ENCODE results near the gene OLFM1. TPM values are rescaled to one million over a fixed set of nuclear protein-coding genes. Genes with fewer than 3 reads are reported as not detected.

Gene OLFM1
- total and polyA plus RNA-seq, 5 experiments from 2014 or later: not detected

- DNase-seq (peak in 1 of 10 donors; percentile 63), ATAC-seq (no peak)
- Mint-ChIP-seq H3K36me3 (no peaks in the 10 kb centered on the region), H3K27me3 (peaks cover 16 to 68% (median 44%) of the 10 kb centered on the region in 5 donors), H3K4me3 (peak overlapping the region in 1 of 10 donors; percentile 47), H3K9me3 (peaks cover 0 to 3% (median 0%) of the 10 kb centered on the region in 9 donors), H3K4me1 (peaks cover 0 to 5% (median 3%) of the 10 kb centered on the region in 4 donors), H3K27ac (no peak overlapping the region)
- POLR2A ChIA-PET: no interaction called here
Observed at GRCh38 chr9:135074354-135075233, 12.9 kb upstream of the OLFM1 start.

- DNase-seq: peak in 1 of 10 donors; percentile 45
- Mint-ChIP-seq H3K9me3 (no peaks in the 10 kb centered on the region), H3K4me3 (peak overlapping the region in 1 of 10 donors; percentile 47), H3K36me3 (no peaks in the 10 kb centered on the region), H3K27me3 (peaks cover 16 to 59% (median 41%) of the 10 kb centered on the region in 5 donors), H3K27ac (no peak overlapping the region), H3K4me1 (peaks cover 0 to 3% (median under 1%) of the 10 kb centered on the region in 4 donors)
- POLR2A ChIA-PET: no interaction called here
- ATAC-seq: no peak
Observed at GRCh38 chr9:135075234-135076142, 12.0 kb upstream of the OLFM1 start.

- DNase-seq (no peak), ATAC-seq (no peak)
- Mint-ChIP-seq H3K36me3 (no peaks in the 10 kb centered on the region), H3K4me1 (peaks cover 0 to 3% (median under 1%) of the 10 kb centered on the region in 4 donors), H3K4me3 (peak overlapping the region in 1 of 10 donors; percentile 24), H3K9me3 (no peaks in the 10 kb centered on the region), H3K27me3 (peaks cover 16 to 55% (median 41%) of the 10 kb centered on the region in 5 donors), H3K27ac (no peak overlapping the region)
- POLR2A ChIA-PET: no interaction called here
Observed at GRCh38 chr9:135076143-135076875, 11.2 kb upstream of the OLFM1 start.

GRCh38 chr9:135076876-135077430 lies 10.5 kb upstream of the OLFM1 start:
- peaks cover 16 to 55% (median 41%) of the 10 kb centered on the region in 5 donors for H3K27me3 Mint-ChIP-seq
- no peaks in the 10 kb centered on the region for H3K9me3 Mint-ChIP-seq
- POLR2A ChIA-PET: no interaction called here
- H3K27ac Mint-ChIP-seq: no peak overlapping the region
- ATAC-seq: no peak
- peaks cover 0 to 3% (median under 1%) of the 10 kb centered on the region in 4 donors for H3K4me1 Mint-ChIP-seq
- H3K4me3 Mint-ChIP-seq: no peak overlapping the region
- H3K36me3 Mint-ChIP-seq: no peaks in the 10 kb centered on the region
- peak in 1 of 10 donors; percentile 38 for DNase-seq

- Mint-ChIP-seq H3K4me3 (no peak overlapping the region), H3K4me1 (peaks cover 0 to 3% (median under 1%) of the 10 kb centered on the region in 4 donors), H3K36me3 (no peaks in the 10 kb centered on the region), H3K27ac (no peak overlapping the region), H3K27me3 (peaks cover 16 to 55% (median 41%) of the 10 kb centered on the region in 5 donors), H3K9me3 (no peaks in the 10 kb centered on the region)
- DNase-seq: peak in 1 of 10 donors; percentile 61
- POLR2A ChIA-PET: no interaction called here
- no peak for ATAC-seq
Observed at GRCh38 chr9:135077497-135078200, 9.8 kb upstream of the OLFM1 start.

- Mint-ChIP-seq H3K9me3 (no peaks in the 10 kb centered on the region), H3K27me3 (peaks cover 16 to 55% (median 45%) of the 10 kb centered on the region in 5 donors), H3K4me3 (no peak overlapping the region), H3K27ac (no peak overlapping the region), H3K4me1 (peaks cover 0 to 3% (median under 1%) of the 10 kb centered on the region in 4 donors), H3K36me3 (no peaks in the 10 kb centered on the region)
- DNase-seq (peak in 1 of 10 donors; percentile 16), ATAC-seq (no peak)
- POLR2A ChIA-PET: no interaction called here
Observed at GRCh38 chr9:135078361-135078821, 9.1 kb upstream of the OLFM1 start.

- peak in 2 of 10 donors; percentile 6 to 35 for DNase-seq
- ATAC-seq: no peak
- POLR2A ChIA-PET: no interaction called here
- Mint-ChIP-seq H3K27me3 (peaks cover 14 to 51% (median 44%) of the 10 kb centered on the region in 5 donors), H3K27ac (peak overlapping the region in 1 of 10 donors; percentile 58), H3K9me3 (no peaks in the 10 kb centered on the region), H3K36me3 (no peaks in the 10 kb centered on the region), H3K4me1 (peaks cover 0 to 3% (median under 1%) of the 10 kb centered on the region in 4 donors), H3K4me3 (no peak overlapping the region)
Observed at GRCh38 chr9:135079018-135079417, 8.4 kb upstream of the OLFM1 start.

GRCh38 chr9:135079676-135080075 lies 7.8 kb upstream of the OLFM1 start:
- H3K27me3 Mint-ChIP-seq: peaks cover 17 to 52% (median 47%) of the 10 kb centered on the region in 5 donors
- no peaks in the 10 kb centered on the region for H3K9me3 Mint-ChIP-seq

GRCh38 chr9:135080286-135081263 lies 6.9 kb upstream of the OLFM1 start:
- DNase-seq: peak in 1 of 10 donors; percentile 53
- peaks cover 15 to 56% (median 48%) of the 10 kb centered on the region in 5 donors for H3K27me3 Mint-ChIP-seq
- POLR2A ChIA-PET: no interaction called here
- peaks cover 0 to under 1% (median 0%) of the 10 kb centered on the region in 4 donors for H3K4me1 Mint-ChIP-seq
- no peak overlapping the region for H3K27ac Mint-ChIP-seq
- no peak overlapping the region for H3K4me3 Mint-ChIP-seq
- no peak for ATAC-seq
- no peaks in the 10 kb centered on the region for H3K9me3 Mint-ChIP-seq
- H3K36me3 Mint-ChIP-seq: no peaks in the 10 kb centered on the region

More at GRCh38 chr9:135079676-135080075, 7.8 kb upstream of the OLFM1 start:
- peaks cover 0 to 3% (median 0%) of the 10 kb centered on the region in 4 donors for H3K4me1 Mint-ChIP-seq
- ATAC-seq (no peak), DNase-seq (peak in 1 of 10 donors; percentile 48)
- no peaks in the 10 kb centered on the region for H3K36me3 Mint-ChIP-seq
- no peak overlapping the region for H3K4me3 Mint-ChIP-seq
- H3K27ac Mint-ChIP-seq: no peak overlapping the region
- POLR2A ChIA-PET: no interaction called here

- Mint-ChIP-seq H3K4me1 (peaks cover 0 to 7% (median 4%) of the 10 kb centered on the region in 4 donors), H3K27me3 (peaks cover 18 to 58% (median 52%) of the 10 kb centered on the region in 5 donors), H3K4me3 (no peak overlapping the region), H3K9me3 (no peaks in the 10 kb centered on the region), H3K27ac (no peak overlapping the region), H3K36me3 (no peaks in the 10 kb centered on the region)
- POLR2A ChIA-PET: no interaction called here
- no peak for DNase-seq
- no peak for ATAC-seq
Observed at GRCh38 chr9:135081264-135081660, 6.2 kb upstream of the OLFM1 start.

All from naive thymus-derived CD8-positive, alpha-beta T cell (primary cell).